Right lung (tissue), 5 donors: ENCODE results near the gene TCAIM. TPM values are rescaled to one million over a fixed set of nuclear protein-coding genes. Genes with fewer than 3 reads are reported as not detected.
"Not testable (repeated sequence)": the region's sequence is repeated elsewhere in the genome, so short reads cannot be mapped to it uniquely, and the experiment has no call there.

Experiments
- DNase-seq, 2 donors: peaks; one replicate each; pipeline ENCODE4 v3.0.0-alpha.2; 2013
- polyA plus RNA-seq, 5 donors: library from polyadenylated mRNA; unstranded; fragments of 120-200 nt; gene quantifications; one replicate each; pipeline versions ENCODE4 v1.2.1 to v1.2.3, GENCODE V29; 2013; ENCODE audit warnings: inconsistent platforms in 1 of 5, low replicate concordance in 1 of 5; ENCODE audit not compliant: insufficient read length in 5 of 5, insufficient read depth in 1 of 5

Gene TCAIM
- polyA plus RNA-seq, 5 donors, result 20.2 to 29.4 (median 26.3) TPM

DNA sequence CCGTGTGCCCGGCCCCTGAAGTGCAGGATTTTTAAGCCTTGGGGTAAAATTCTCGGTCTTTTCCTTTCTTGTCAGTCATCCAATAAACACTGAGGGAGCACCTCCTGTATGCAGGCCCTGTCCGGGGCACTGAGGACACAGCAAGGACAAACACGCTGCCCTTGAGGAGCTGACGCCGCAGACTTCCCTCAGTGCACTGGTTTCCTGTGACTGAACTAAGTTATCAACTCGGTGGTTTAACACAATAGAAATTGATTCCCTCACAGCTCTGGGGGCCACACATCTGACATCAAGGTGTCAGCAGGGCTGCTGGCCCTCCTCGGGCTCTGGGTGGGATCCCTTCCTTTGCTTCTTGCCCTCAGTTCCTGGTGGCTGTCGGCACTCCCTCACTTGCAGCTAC is 73.8 kb downstream of the TCAIM start:
- no peak for DNase-seq

DNA sequence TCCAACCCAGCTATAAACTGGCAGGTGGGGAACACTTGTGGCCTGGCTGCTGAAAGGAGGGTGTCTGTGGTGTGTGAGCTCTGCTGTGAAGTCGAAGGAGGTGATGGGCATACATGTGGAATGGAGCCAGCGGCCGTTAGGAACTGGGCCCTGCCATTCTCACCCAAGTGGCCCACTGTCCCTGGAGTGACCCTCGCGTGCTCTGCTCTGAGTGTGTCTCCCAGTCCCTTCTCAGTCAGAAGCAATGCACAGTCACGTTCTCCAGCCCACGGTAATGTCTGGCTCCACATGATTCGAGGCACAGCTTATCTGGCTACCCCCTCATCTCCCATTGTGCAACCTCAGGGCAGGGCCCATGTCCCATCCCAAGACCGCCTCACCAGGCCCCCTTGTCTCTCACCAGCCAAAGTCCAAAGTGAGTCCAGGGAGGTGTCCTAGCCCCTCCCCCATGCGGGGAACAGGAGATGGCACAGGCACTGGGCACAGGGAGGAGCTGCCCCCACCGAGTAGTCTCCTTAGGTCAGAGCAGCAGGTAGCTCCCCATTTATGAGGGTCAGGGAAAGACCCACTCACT is 76.0 kb downstream of the TCAIM start:
- DNase-seq, result no peak

DNA sequence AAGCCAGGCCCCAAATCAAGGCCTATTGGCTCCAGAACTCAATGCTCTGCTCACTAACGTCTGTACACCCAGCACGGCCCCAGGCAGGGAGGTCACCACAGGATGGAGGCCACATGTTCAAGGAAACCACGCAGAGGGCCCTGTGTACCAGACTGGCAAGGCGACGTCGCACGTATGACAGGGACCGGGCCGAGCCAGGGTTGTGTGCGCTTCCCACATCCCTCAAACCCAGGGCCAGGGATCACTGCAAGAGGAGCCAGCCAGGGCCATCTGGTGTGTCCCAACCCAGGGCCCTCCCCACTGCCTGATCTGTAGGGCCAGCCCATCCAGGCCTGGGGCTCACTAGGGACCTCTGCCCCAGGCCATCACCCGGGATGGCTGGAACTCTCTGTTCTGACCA is 76.9 kb downstream of the TCAIM start:
- no peak for DNase-seq

DNA sequence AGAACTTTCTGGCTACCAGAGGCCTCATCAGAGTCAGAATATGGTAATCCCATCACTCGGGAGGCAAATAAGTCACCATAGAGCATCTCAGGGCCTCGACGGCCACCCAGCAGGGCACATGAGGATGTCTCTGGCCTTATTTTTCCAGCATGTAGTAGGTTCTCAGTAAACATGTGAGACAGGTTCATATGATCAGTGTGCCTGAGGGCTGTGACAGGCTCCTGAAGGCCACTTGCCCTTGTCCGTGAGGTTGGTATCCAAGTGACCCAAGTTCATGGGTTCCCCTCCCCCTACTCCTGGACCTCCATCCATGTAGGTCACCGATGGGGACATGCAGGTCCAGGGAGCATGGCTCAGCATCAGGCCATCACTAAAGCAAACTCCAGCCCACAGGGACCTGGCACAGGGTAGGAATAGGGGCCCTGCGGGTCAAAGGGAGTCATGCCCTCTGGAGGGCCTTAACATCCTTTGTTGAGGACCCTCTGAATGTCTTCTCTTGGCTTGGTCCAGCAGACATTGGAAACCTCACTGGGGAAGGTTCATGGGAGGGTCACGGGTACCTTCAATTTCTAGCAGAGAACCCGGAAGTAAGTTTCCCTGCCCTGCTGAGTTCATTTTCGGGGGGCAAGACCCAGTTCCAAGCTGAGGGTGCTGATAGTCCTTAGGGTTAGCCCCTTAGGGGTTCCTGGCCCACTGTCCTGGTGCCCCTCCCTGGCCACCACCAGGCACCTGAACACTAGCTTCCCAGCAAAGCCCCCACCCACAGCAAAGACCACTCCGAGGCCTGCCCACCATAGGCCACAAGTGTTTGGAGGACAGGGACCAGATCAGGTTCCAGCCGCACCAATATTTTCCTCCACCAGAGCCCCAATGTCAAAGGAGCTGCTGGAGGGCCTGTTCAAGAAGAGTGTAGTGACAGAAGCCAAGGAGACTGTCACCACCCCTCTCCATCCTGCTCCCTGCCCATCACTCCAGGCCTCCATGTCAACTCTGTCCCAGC is 77.8 kb downstream of the TCAIM start:
- no peak for DNase-seq

DNA sequence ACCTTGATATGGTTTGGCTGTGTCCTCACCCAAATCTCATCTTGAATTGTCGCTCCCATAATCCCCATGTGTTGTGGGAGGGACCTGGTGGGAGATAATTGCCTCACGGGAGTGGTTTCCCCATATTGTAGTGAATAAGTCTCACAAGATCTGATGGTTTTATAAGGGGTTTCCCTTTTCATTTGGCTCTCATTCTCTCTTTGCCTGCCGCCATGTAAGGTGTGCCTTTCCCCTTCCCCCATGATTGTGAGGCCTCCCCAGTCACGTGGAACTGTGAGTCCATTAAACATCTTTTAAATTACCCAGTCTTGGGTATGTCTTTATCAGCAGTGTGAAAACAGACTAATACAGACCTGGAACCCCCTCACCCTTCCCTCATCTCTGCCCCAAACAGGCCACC is 79.6 kb downstream of the TCAIM start:
- DNase-seq, result not testable (repeated sequence)

DNA sequence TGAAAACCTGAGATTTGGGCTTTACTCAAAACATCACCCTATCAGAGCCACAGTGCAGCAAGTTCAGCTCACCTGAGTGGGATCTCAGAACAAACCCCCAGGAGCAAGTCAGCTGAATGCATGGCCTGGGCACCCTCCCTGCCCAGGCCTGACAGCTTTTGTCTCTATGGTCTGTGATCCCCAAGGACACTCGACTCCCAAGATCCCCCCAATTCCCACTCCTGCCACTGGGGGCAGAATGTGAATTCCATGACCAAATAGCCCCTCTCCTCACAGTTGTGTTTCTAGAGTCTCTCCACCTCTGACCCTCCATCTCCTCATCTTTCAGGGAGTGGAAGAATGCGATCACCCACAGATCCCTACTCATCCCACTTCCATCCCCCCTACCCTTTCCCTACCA is 80.0 kb downstream of the TCAIM start:
- DNase-seq, result no peak

DNA sequence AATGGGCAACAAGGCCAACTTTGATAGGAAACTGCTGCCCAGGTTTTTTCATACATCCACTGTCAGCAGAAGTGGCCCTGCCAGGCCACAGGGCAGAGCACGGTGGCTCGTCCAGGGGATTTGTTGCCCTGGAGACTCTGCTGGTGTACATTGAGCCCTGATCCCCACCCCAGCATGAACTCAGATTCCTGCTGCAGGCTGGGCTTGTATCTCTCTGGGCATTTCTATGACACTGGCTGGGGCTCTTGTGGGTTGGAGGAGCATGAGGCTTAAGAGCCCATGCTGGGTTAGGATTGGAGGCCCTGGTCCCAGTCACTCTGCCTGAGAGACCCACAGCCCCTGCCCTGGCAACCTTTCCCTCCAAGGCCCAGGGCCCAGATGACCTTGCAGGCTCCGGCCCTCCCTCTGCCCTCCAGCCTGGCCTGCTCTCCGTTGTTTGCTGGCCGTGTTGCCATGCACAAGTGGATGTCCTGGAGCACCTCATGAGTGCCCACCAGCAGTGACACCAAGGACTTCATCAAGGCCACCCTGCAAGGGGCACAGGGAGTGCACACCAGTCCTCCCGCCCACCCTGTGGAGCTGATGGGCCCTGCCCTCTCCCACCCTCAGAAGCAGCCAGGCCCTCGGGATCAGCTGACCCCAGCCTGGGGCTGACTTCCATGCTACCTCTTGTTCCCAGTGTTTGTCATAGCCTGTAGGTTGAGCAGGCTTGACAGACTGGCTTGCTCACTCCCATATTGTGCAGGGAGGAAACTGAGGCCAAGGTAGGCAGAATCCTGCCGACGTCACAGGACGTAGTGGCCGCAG is 80.8 kb downstream of the TCAIM start:
- no peak for DNase-seq

DNA sequence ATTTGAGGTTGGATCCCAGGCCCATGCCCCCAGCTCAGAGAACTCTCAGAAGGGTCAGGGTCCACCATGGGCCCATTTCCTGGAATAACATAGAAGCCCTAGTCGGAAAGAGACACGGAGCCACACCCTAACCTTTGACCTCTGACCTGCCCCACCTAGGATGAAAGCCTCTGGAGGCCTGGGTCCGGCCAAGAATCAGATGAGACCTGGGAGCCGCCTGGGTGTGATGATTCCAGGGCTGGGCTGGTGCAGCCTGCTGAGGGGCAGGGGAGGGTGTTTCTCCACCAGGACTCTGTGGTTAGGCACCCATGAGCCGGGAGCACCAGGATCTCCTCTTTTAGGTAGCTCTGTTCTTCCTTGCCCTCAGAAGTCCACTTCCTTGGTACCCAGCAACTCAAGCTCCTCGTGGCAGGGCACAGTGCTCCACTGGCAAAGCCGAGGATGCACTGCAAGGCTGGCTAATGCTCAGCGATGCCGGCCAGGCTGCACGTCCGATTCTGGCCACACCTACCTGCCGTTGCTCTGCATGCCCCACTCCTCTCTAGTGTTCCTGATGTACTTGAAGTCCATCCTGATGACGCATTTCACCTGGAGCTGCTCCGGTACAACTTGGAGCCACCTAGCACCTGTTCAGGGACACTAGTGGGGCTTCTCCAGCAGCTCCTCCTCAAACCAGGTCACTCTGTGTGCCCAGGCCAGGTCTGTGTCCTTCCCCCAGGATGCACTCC is 81.5 kb downstream of the TCAIM start:
- DNase-seq, result no peak

DNA sequence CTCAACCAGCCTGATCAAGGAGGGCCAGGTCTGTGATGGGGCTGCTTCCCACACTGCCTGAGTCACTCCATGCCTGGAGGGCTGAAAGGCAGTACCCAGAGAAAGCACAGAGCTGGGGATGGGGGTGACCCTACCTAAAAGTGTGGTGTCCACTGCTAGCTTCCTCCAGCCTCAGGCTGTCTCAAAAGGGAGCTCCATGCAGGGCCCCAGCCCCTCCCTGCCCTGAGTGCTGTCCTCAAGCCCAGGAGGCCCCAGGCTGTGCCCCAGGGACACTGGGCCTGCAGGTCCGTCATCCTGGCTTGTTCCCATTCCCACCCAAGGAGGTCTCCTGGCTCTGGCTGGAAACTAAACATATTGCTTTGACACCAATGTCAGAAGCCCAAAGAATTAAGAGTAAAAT is 82.1 kb downstream of the TCAIM start:
- no peak for DNase-seq

DNA sequence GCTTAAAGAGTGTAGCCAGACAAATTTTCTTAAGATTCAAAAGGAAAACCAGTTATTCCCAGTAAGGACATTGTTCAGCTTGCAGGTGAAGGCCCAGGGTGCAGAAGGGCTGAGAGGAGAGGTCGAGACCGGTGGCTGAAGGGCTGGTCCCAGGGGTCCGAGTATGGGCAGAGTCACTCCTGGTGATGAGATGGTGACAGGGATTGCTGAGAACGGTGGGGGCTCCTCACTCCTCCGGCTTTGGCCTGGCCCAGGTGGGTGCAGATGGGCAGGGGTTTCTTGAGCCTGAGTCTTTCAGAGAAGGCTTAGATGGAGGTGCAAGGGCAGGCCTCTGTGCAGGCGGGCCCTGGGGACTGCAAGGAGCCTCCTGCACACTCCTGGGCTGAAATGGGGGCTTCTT is 82.7 kb downstream of the TCAIM start:
- no peak for DNase-seq

DNA sequence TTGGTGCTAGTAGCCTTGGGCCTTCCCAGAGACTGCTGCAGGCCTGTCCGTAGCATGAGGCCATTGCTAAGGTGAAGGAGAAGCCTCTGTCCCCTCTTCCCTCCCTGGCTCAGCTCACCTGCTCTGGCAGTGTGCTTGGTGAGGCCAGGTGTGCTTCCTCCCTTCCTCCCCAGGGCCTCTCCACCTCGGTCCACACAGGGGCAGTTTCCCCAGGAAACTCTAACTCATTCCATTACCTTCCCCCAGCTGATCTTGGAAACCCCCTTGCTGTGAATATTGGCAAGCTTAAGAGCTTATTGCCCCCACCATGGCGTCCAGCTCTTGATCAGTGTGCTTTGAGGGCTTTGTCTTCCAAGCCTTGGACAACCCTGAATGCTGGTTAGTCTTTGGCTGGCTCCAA is 86.2 kb downstream of the TCAIM start:
- no peak for DNase-seq

DNA sequence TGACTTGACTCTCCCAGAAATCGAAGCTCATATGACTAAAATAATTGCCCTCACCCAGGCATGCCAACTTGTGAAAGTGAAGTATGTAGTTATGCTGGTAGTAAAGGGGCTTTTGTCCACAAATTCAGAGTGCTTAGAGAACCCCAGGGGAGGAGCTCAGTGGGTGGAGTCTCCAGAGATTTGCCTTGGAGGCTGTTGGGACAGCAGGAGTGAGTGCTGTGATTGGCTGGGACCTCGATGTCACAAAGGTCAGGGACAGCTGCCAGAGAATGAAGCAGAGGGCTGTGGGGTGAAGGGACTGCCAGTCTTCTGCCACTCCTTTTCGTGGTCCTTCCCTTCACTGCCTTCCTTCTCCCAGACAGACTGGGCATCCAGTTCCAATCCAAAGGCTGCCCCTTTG is 89.1 kb downstream of the TCAIM start:
- no peak for DNase-seq

DNA sequence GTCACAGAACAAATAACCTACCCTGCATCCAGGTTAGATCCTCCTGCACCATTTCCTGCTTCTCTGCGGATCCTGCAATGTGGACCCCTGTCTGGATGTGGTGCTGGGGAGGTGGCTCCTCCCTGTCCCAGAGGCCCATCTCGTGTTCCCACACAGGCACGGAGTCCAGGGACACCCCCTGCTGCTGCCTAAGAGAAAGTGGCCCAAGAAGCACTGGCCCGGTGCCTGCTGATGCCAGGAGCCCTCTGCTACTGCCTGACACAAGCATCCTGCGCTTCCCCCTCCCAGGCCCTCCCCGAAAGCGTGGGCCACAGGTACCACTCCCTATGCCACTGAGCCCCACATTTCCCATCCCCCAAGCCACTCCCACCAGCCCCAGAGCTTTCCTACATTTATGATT is 90.3 kb downstream of the TCAIM start:
- no peak for DNase-seq

DNA sequence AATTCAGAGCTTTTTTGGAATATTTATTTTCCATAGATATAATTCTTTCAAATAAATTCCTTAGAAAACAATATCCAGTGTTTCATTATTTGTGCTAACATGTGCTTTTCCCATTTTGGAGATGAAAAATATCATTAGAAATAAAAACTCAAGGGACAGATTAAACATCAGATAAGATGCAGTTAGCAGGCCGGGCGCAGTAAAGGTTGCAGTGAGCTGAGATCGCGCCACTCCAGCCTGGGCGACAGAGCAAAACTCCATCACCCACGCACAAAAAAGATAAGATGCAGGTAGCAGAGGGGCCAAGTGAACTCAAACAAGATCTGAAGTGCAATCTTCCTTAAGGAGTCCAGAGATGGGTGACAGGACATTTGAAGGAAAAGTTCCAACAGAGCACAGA is 90.9 kb downstream of the TCAIM start:
- no peak for DNase-seq

DNA sequence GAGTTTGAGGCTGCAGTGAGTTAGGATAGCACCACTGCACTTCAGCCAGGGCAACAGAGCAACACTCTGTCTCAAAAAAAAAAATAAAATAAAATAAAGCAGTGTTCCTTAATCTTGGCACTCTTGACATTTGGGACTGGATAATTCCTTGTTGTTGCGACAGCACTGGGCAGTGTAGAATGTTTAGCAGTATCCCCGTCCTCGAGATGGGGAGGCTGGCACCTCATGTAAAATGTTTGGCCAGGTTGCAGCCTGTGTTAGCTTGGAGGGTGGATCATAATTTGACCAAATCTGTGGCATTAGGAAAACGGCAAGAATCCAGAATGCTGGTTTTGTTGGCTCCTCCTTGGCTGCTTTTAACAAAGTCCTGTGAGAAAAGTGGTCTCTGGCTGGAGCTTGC is 91.9 kb downstream of the TCAIM start:
- DNase-seq, result no peak

DNA sequence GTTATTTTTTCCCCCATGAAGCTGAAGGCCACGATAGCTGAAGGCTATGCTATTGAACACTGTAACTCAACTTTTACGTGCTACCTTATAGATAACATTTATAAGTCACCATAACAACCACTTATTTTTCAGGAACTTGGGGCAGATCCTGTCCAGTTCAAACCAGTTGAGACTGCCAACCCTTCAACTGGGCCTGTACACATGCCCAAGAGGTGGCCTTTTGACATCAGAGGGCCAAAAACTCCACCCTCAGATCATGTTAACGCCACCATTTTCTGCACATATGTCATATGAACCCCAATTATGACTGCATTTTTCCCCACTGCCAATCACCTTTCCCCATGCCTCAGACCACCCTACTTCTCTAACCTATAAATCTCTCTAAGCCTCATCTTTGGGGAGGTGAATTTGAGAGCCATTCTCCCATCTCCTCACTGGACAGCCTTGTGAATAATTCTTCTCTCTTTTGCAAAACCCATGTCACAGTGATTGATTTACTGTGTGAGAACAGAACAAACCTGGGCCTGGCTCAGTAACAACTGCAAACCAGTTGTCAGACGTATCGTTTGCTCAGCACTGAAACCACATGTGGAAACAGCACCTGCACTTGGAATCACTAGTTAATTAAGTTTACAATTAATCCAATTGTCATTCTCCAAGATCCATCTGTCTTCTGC is 96.4 kb downstream of the TCAIM start:
- DNase-seq, result no peak

DNA sequence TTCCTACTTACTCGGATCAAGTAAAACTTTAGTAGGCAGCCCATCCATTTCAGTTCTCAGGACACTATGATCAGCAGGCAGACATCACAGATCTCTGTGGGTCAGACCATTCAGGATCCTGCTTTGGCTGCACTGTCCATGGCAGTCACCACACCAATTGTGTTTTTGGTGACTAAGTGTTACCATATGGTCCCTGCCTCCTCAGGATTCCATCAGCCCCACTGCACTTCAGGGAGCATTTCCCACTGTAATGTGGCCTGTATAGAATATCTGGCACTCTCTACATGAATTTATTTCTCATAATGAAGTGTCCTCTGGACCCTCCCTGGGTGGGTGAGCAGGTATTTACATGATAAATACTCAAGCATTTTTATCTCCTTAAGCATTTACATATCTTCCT is 97.6 kb downstream of the TCAIM start:
- DNase-seq, result no peak

DNA sequence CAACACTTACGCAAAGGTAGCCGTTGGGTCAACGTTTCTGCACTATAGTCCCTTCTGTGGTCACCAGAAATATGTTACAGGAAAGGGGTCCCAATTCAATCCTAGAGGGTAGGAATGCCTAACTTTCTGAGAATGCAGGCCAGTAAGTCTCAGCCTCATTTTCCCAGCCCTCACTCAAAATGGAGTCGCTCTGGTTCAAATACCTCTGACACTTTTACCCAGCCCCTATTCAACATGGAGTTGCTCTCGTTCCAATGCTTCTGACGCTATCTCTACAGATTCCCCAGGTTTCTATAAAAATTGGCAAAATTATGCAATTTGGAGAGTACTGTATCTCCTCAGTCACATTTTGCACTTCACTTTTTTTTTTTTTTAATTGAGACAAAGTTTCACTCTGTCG is 99.2 kb downstream of the TCAIM start:
- no peak for DNase-seq

DNA sequence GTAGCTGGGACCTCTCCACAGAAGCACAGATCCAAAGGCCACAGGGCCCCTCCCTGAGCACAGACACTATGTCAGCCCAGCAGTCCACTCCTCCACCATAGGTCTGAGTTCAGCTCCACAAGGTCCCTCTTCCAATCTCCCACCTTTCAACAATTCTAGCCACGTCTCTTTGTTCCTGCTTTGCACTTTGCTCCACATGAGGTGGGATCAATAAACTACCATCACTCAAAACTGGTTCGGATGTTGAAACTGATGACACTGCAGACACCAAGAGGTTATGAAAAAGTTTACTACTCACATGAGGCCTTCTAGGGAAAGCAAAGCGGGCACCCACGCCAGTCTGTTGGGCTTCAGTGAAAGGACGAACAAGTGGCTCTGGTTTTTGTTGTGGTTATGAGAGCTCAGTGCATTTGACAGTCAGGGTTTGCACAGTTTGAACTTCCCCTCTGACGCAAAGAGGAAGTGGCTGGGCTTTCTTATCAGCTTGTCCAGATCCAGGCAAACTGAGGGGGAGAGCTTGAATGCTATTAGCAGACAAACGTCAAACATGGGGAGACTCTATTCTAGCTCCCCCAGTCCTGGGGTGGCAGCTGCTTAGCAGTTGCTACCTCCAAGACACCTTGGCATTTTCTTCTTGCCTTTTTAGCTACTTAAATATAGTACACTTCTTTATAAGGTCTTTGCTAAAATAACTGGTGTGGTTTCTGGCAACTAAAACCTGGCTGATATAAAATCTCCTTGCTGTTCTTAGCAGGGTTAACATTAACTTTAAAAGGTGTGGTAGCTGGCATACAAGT is 101.1 kb downstream of the TCAIM start:
- DNase-seq, result peak; percentile 42 to 60

DNA sequence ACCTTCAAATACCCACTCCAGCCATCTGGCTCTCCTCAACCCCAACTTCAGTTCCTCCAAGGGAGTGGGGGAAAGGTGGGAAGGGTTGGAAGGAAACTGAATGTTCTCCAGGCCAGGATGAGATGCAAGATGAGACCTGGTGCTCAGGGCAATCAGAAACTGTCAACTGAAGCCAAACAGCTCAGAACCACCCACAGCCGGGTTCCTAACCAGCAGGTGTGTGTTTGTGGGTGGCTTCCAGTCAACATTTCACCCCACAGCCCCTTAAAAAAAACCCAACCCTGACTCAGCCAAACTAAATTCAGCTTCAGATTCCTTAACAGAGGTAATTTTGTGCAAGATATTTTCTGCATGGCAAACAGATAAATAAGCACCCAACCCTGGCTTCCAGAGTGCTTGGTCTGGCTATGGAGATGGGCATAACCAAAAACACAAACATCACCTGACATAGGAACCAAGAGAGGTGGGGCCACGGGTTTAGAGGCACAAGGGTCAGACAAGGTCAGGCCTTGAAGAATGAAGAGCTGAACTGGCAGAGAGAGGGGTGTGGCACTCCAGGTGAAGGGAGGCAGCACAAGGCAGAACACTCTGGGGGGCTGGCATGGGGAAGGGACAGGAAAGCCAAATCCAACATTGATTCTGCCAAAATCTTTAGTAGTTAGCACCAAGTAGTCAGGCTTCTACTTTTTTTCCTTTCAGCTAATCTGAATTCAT is 104.2 kb downstream of the TCAIM start:
- no peak for DNase-seq
